GM12875 (cell line): ENCODE data around the gene SEMA3E.
"Not testable (repeated sequence)": the region's sequence is repeated elsewhere in the genome, so short reads cannot be mapped to it uniquely, and the experiment has no call there.

ENCODE experiments used
- H3K4me3 ChIP-seq: one replicate; pipeline ENCODE4 v1.5.1; 2011; ENCODE audit warnings: low read depth, low read length, control low read depth
- TF ChIP-seq, protein P1 (sequence below): IDR thresholded peaks from 2 replicates; pipeline ENCODE4 v1.5.1; 2011; ENCODE audit warnings: low read depth, mild to moderate bottlenecking, control low read depth, inconsistent platforms, low read length, moderate library complexity, borderline replicate concordance; ENCODE audit not compliant: insufficient read depth

The SEMA3E gene

DNA sequence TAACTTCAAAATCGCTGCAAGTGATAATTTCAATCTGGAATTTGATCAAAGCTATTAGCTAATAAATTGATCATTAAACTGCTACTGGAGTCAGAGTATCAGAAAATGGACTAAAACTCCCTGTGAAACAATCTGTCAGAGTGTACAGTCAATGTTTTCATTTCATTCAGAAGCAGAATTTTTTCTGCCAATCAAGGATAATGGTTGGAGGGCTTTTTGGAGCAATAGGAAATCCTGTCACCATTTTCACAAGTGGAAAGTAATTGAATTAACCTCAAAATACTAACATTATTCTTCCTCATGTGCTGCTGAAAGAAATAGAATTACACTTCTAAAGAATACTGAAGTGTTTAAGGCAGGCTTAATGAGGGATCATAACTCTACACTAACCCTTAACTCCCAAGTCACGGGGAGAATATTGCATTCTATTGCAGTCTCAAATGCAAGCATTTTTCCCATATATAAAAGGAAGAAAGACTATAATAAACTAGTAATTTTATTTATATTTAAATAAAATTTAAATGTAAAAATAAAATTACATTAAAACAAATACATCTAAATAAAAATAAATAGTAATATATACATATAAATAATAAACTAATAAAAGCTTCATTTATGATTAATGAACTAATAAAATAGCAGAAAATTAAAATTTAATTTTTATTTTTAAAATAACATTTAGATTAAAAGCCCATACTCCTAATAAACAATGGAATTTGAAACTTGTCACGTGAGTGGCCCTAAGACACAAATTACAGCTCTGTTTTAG lies 67.1 kb downstream of the SEMA3E start:
- TF ChIP-seq, protein P1, sequence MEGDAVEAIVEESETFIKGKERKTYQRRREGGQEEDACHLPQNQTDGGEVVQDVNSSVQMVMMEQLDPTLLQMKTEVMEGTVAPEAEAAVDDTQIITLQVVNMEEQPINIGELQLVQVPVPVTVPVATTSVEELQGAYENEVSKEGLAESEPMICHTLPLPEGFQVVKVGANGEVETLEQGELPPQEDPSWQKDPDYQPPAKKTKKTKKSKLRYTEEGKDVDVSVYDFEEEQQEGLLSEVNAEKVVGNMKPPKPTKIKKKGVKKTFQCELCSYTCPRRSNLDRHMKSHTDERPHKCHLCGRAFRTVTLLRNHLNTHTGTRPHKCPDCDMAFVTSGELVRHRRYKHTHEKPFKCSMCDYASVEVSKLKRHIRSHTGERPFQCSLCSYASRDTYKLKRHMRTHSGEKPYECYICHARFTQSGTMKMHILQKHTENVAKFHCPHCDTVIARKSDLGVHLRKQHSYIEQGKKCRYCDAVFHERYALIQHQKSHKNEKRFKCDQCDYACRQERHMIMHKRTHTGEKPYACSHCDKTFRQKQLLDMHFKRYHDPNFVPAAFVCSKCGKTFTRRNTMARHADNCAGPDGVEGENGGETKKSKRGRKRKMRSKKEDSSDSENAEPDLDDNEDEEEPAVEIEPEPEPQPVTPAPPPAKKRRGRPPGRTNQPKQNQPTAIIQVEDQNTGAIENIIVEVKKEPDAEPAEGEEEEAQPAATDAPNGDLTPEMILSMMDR, result no peak
- no peak overlapping the region for H3K4me3 ChIP-seq

DNA sequence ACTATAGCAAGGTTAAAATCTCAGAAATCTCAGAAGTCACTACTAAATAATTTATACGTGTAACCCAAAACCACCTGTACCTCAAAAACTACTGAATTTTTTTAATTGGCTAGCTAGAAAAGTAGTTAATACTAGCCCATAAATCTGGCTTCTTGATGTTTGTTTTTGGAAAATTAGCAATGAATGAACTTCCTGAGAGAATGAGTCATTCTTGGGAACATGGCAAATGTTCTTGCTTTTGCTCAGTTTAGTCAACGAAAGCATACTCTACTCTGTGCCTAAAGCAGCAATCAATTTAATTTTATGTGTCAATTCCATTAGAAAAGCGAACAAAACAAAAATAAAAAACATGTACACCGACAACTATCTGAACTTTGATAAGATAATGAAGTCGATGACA lies 69.2 kb downstream of the SEMA3E start:
- H3K4me3 ChIP-seq, result no peak overlapping the region
- TF ChIP-seq, protein P1, result no peak

DNA sequence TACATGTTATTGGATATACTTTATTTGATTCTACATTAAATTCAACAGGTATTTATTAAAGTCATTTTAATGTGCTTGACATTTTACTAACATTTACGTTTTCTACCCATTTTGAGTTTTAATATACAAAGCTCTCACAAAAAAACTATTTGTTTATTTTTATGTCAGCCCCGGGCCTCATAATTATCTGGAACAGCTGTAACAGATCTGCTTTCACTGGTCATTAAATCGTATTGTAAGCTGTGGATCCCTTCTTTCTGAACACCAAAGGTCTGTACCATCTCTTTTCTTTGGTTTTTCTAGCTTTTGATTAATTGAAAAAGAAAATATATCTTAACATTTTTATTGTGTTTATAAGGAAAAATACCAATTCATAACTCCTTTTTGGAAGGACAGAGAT lies 73.5 kb downstream of the SEMA3E start:
- TF ChIP-seq, protein P1, result no peak
- no peak overlapping the region for H3K4me3 ChIP-seq

GRCh38 chr7:83574616-83575015 lies 74.3 kb downstream of the SEMA3E start:
- H3K4me3 ChIP-seq, result no peak overlapping the region
- TF ChIP-seq, protein P1, result no peak

GRCh38 chr7:83562960-83563359 lies 86.0 kb downstream of the SEMA3E start:
- H3K4me3 ChIP-seq, result no peak overlapping the region
- TF ChIP-seq, protein P1, result no peak

- TF ChIP-seq, protein P1, result no peak
- no peak overlapping the region for H3K4me3 ChIP-seq
Observed at GRCh38 chr7:83562289-83562688, 86.7 kb downstream of the SEMA3E start.

- TF ChIP-seq, protein P1, result no peak
- no peak overlapping the region for H3K4me3 ChIP-seq
Observed at GRCh38 chr7:83559887-83560286, 89.1 kb downstream of the SEMA3E start.

DNA sequence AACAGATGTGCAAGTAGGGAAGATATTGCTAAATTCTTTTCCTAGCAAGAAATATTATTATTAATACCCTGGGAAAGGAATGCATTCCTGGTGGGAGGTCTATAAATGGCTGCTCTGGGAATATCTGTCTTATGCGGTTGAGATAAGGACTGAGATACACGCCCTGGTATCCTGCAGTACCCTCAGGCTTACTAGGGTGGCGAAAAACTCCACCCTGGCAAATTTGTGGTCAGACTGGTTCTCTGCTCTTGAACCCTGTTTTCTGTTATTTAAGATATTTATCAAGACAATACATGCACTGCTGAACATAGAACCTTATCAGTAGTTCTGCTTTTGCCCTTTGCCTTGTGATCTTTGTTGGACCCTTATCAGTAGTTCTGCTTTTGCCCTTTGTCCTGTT lies 96.4 kb downstream of the SEMA3E start:
- not testable (repeated sequence) for H3K4me3 ChIP-seq
